HepG2 (cell line): ENCODE data around the gene HSD17B2. TPM values are rescaled to one million over a fixed set of nuclear protein-coding genes. Genes with fewer than 3 reads are reported as not detected.

Experiments
- ATAC-seq: fragments of 200-7000 bp; cut with Tn5 transposase; 3 replicates; pipeline ENCODE4 v1.9.1; 2020; ENCODE audit warnings: mild to moderate bottlenecking, moderate library complexity
- BruUV-seq: library from RNA; stranded (reverse); fragments of 400-500 nt; replicated peaks from 2 replicates; lab custom pipeline; 2021; lab: Mats Ljungman, UMichigan
- CTCF ChIA-PET: fragments of 300-600 bp; formaldehyde crosslinking; extraction: SDS; loops from one replicate; lab custom pipeline; 2021; ENCODE audit warnings: low total read pairs, inconsistent platforms, low intra/inter-chr PET ratio; lab: Yijun Ruan, JAX
- POLR2A ChIA-PET: fragments of 350-600 bp; sonication (Branson Sonifier 250); formaldehyde crosslinking; loops from one replicate; lab custom pipeline; 2020; ENCODE audit warnings: antibody characterized with exemption, inconsistent platforms; lab: Yijun Ruan, JAX
- DNase-seq: peaks from one replicate; pipeline ENCODE4 v3.0.0-alpha.2; 2015; ENCODE audit warnings: low spot score
- FAIRE-seq: peaks from 3 replicates; lab custom pipeline; 2011; peaks lifted over from hg19 to GRCh38; lab: Jason Lieb, UNC
- H2AFZ ChIP-seq: one replicate; pipeline ENCODE4 v1.6.1; 2011; ENCODE audit warnings: low read length, inconsistent platforms
- H3K27ac ChIP-seq: fragments of 300-600 bp; 3 replicates; pipeline ENCODE4 v1.8.0; 2011; ENCODE audit warnings: mixed run types, mild to moderate bottlenecking, mixed read lengths, low read length, inconsistent platforms; ENCODE audit not compliant: insufficient read depth; ENCODE audit errors: extremely low read length
- H3K27me3 ChIP-seq, 2 experiments: fragments of 200-600 bp in 1 of 2; 2 replicates in 1 of 2; 3 replicates in 1 of 2; pipeline versions ENCODE4 v1.6.0 to v1.8.0; 2011; ENCODE audit warnings: low read length in 2 of 2, mild to moderate bottlenecking in 2 of 2, moderate library complexity in 2 of 2, inconsistent platforms in 1 of 2; ENCODE audit not compliant: insufficient read depth in 2 of 2, control insufficient read depth in 1 of 2
- H3K36me3 ChIP-seq, 2 experiments: fragments of 200-600 bp in 1 of 2; replicated peaks in 1 of 2; 2 replicates in 1 of 2; 3 replicates in 1 of 2; pipeline versions ENCODE4 v1.5.1 to v1.8.0; 2011; ENCODE audit warnings: low read length in 2 of 2, inconsistent platforms in 1 of 2; ENCODE audit not compliant: insufficient read depth in 2 of 2, control insufficient read depth in 1 of 2
- H3K4me1 ChIP-seq: 2 replicates; pipeline ENCODE4 v1.5.1; 2012; ENCODE audit warnings: low read length, inconsistent platforms; ENCODE audit not compliant: insufficient read depth
- H3K4me2 ChIP-seq: 2 replicates; pipeline ENCODE4 v1.6.0; 2011; ENCODE audit warnings: low read depth, low read length, inconsistent platforms
- H3K4me3 ChIP-seq, 3 experiments: fragments of 200-600 bp in 1 of 3; sonication (generic), shearing (Covaris generic) in 1 of 3; replicated peaks in 1 of 3; 2 replicates each; pipeline ENCODE4 v1.5.1; 2011 to 2016; ENCODE audit warnings: low read length in 3 of 3, inconsistent platforms in 2 of 3, low read depth in 2 of 3, mild to moderate bottlenecking in 2 of 3, control low read depth in 1 of 3, mixed read lengths in 1 of 3; ENCODE audit not compliant: insufficient read depth in 1 of 3
- H3K79me2 ChIP-seq: one replicate; pipeline ENCODE4 v1.6.1; 2011; ENCODE audit warnings: low read length, inconsistent platforms; ENCODE audit not compliant: insufficient read depth
- H3K9ac ChIP-seq: 2 replicates; pipeline ENCODE4 v1.6.0; 2011; ENCODE audit warnings: mild to moderate bottlenecking, low read depth, low read length, inconsistent platforms; ENCODE audit not compliant: insufficient read depth
- H3K9me3 ChIP-seq: 2 replicates; pipeline ENCODE4 v1.5.1; 2012; ENCODE audit warnings: mild to moderate bottlenecking, low read length
- H4K20me1 ChIP-seq: 2 replicates; pipeline ENCODE4 v1.6.0; 2011; ENCODE audit warnings: inconsistent platforms, mild to moderate bottlenecking, low read length, moderate library complexity; ENCODE audit not compliant: insufficient read depth
- BRD4 ChIP-seq: sonication (generic); formaldehyde crosslinking; IDR thresholded peaks from 2 replicates; pipeline ENCODE4 v1.4.0; 2020; ENCODE audit warnings: missing genetic modification reagents
- GABPA ChIP-seq, 2 experiments: IDR thresholded peaks; 2 replicates each; pipeline ENCODE4 v1.6.1; 2011 to 2016; ENCODE audit warnings: low read depth in 2 of 2, low read length in 1 of 2, missing biosample characterization in 1 of 2, missing genetic modification characterization in 1 of 2
- GABPB1 ChIP-seq: IDR thresholded peaks from 2 replicates; pipeline ENCODE4 v1.6.1; 2016; ENCODE audit warnings: mild to moderate bottlenecking, missing genetic modification reagents, moderate library complexity, missing compliant biosample characterization
- JUNB ChIP-seq: sonication (generic); formaldehyde crosslinking; IDR thresholded peaks from 2 replicates; pipeline ENCODE4 v1.8.0; 2022; ENCODE audit warnings: missing genetic modification reagents, mild to moderate bottlenecking, borderline replicate concordance
- MTF1 ChIP-seq: sonication (generic); formaldehyde crosslinking; IDR thresholded peaks from 2 replicates; pipeline ENCODE4 v1.5.0; 2020; ENCODE audit warnings: missing genetic modification reagents
- ONECUT2 ChIP-seq: sonication (generic); formaldehyde crosslinking; IDR thresholded peaks from 2 replicates; pipeline ENCODE4 v1.4.0; 2020; ENCODE audit warnings: missing genetic modification reagents
- SALL1 ChIP-seq: sonication (generic); formaldehyde crosslinking; IDR thresholded peaks from 2 replicates; pipeline ENCODE4 v1.8.0; 2022; ENCODE audit warnings: mild to moderate bottlenecking, missing genetic modification reagents
- SP5 ChIP-seq: IDR thresholded peaks from 2 replicates; pipeline ENCODE4 v1.6.1; 2016; ENCODE audit warnings: low read depth, borderline replicate concordance
- ZNF235 ChIP-seq: sonication (generic); formaldehyde crosslinking; IDR thresholded peaks from 2 replicates; pipeline ENCODE4 v1.8.1; 2023; ENCODE audit warnings: mild to moderate bottlenecking, missing genetic modification reagents, borderline replicate concordance
- ZNF33B ChIP-seq: sonication (generic); formaldehyde crosslinking; IDR thresholded peaks from 2 replicates; pipeline ENCODE4 v1.5.1; 2020; ENCODE audit warnings: mild to moderate bottlenecking, missing genetic modification reagents
- ZNF550 ChIP-seq: sonication (generic); formaldehyde crosslinking; IDR thresholded peaks from 2 replicates; pipeline ENCODE4 v1.4.0; 2020; ENCODE audit warnings: mild to moderate bottlenecking, missing genetic modification reagents, borderline replicate concordance
- ZNF746 ChIP-seq: sonication (generic); formaldehyde crosslinking; IDR thresholded peaks from 2 replicates; pipeline ENCODE4 v1.8.0; 2022; ENCODE audit warnings: mild to moderate bottlenecking, missing genetic modification reagents
- ZNF790 ChIP-seq: sonication (generic); formaldehyde crosslinking; IDR thresholded peaks from 2 replicates; pipeline ENCODE4 v1.8.0; 2022; ENCODE audit warnings: missing genetic modification reagents, mild to moderate bottlenecking, borderline replicate concordance
- WGBS: methylation state at CpG from one replicate; pipeline ENCODE4 v1.1.6; 2017; ENCODE audit warnings: low lambda C conversion rate; 5-methylcytosine and 5-hydroxymethylcytosine counted together
- in situ Hi-C: cut with HindIII; loops from 2 replicates; pipeline ENCODE4 v1.10.0; 2017; ENCODE audit warnings: low pct_unique_long_range_greater_than_20kb; ENCODE audit not compliant: extremely low pct_ligation_motif_present
- intact Hi-C: fragments of 100-400 bp; cut with micrococcal nuclease; formaldehyde crosslinking; loops from one replicate; pipeline ENCODE4 v1.10.0; 2022; ENCODE audit not compliant: unreplicated experiment
- polyA plus RNA-seq, 8 experiments: library from polyadenylated mRNA; depleted of rRNA in 3 of 8; stranded (reverse) in 7 of 8; unstranded in 1 of 8; fragments of >200 nt; fragmentation: Illumina TruSeq in 4 of 8; extraction: Trizol in 4 of 8; gene quantifications; 2 replicates each; pipeline versions ENCODE4 v1.2.1 to v1.2.3, GENCODE V29; 2011 to 2016; ENCODE audit warnings: low read depth in 4 of 8, missing spikeins in 1 of 8, mixed read lengths in 1 of 8; ENCODE audit not compliant: insufficient read depth in 1 of 8
- total RNA-seq, 5 experiments: library from RNA; depleted of rRNA; stranded (reverse); fragments of >200 nt; fragmentation: Illumina TruSeq; extraction: Trizol; gene quantifications; 2 replicates each; pipeline ENCODE4 v1.2.3, GENCODE V29; 2016; ENCODE audit warnings: low read depth in 1 of 5
- TF ChIP-seq, protein P1 (sequence below): sonication (generic); formaldehyde crosslinking; IDR thresholded peaks from 2 replicates; pipeline ENCODE4 v1.5.0; 2020; ENCODE audit warnings: missing genetic modification reagents
- TF ChIP-seq, protein P2 (sequence below): sonication (generic); formaldehyde crosslinking; IDR thresholded peaks from 2 replicates; pipeline ENCODE4 v1.8.1; 2022; ENCODE audit warnings: low read depth, mild to moderate bottlenecking, missing genetic modification reagents
- TF ChIP-seq, protein P3 (sequence below): sonication (generic); formaldehyde crosslinking; IDR thresholded peaks from 2 replicates; pipeline ENCODE4; 2020; ENCODE audit warnings: missing genetic modification reagents, mild to moderate bottlenecking, borderline replicate concordance
- TF ChIP-seq, protein P4 (sequence below): sonication (generic); formaldehyde crosslinking; IDR thresholded peaks from 2 replicates; pipeline ENCODE4 v1.5.0; 2020; ENCODE audit warnings: missing genetic modification reagents

Gene HSD17B2
- total and polyA plus RNA-seq, 2 of the 13 experiments (the other 11 are each of a cell fraction or from before 2014, with no cell fraction given): 26.3 to 69.3 TPM

DNA sequence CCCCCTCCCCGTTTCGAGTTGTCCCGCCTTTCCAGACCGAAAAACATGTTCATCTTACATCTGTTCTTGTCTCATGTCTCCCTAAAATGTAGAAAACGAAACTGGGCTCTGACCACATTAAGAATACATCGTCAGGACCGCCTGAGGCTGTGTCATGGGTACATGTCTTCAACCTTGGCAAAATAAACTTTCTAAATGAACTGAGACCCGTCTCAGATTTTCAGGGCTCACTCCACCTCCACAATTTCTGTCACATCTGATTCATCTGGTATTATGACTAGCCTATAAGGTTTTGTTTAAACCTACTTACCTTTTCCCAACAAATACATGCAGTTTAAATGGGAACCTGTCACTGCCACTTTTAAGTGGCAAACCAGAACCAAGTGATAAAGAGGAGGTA is 24.4 kb upstream of the HSD17B2 start (continued):
- no peak for TF ChIP-seq JUNB (CRISPR knock-in tag)
- no peak for TF ChIP-seq ZNF746 (CRISPR knock-in tag)
- TF ChIP-seq ONECUT2 (CRISPR knock-in tag): no peak
- no peak for TF ChIP-seq ZNF33B
- TF ChIP-seq, protein P1, sequence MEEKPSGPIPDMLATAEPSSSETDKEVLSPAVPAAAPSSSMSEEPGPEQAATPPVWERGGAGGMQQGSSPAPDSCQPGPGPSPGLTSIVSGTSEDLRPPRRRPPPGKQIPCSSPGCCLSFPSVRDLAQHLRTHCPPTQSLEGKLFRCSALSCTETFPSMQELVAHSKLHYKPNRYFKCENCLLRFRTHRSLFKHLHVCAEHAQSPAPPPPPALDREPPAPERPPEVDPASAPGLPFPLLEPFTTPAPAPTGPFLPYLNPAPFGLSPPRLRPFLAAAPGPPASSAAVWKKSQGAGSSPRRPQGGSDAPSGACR: no peak

DNA sequence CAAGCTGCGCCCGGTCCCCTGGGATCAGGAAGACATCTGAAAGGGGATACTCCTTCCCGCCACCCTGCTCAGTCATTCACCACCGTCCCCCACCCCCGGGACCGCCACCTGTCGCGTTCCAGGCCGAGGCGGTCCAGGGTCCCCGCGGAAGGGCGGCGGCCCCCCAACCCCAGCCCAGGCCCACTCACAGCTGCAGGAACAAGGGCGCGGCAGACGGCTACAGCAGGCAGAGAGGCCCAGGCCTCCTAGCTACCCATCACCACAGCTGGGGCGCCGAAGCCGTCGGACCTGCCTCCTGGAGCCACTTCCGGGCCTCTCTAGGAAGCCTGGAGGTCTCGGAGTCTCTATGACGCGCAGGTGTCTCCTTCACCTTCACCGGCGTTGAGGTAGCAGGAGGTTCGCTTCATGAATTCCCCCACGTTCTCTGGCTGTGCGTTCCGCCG is 23.8 kb upstream of the HSD17B2 start, which contains the start of gene SDR42E1:
Gene SDR42E1 (minus strand): TSS at position 272 of the 443 bp plus-strand sequence. CDS start 10,612 bp downstream, outside the sequence.
- no peak within 1 kb of the TSS for H2AFZ ChIP-seq
- POLR2A ChIA-PET: no interaction called here
- H3K4me2 ChIP-seq: no peak within 1 kb of the TSS
- TF ChIP-seq, protein P2, sequence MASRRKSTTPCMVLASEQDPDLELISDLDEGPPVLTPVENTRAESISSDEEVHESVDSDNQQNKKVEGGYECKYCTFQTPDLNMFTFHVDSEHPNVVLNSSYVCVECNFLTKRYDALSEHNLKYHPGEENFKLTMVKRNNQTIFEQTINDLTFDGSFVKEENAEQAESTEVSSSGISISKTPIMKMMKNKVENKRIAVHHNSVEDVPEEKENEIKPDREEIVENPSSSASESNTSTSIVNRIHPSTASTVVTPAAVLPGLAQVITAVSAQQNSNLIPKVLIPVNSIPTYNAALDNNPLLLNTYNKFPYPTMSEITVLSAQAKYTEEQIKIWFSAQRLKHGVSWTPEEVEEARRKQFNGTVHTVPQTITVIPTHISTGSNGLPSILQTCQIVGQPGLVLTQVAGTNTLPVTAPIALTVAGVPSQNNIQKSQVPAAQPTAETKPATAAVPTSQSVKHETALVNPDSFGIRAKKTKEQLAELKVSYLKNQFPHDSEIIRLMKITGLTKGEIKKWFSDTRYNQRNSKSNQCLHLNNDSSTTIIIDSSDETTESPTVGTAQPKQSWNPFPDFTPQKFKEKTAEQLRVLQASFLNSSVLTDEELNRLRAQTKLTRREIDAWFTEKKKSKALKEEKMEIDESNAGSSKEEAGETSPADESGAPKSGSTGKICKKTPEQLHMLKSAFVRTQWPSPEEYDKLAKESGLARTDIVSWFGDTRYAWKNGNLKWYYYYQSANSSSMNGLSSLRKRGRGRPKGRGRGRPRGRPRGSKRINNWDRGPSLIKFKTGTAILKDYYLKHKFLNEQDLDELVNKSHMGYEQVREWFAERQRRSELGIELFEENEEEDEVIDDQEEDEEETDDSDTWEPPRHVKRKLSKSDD (CRISPR knock-in tag): no peak
- TF ChIP-seq BRD4 (CRISPR knock-in tag): no peak
- no peak for TF ChIP-seq GABPA (IDR thresholded peaks at IDR 0.05; ENCODE audit: low read depth, low read length)
- 0 out of 2 replicates have a peak, but pooled peaks have one; percentile 19 for TF ChIP-seq GABPA (CRISPR knock-in tag; IDR thresholded peaks at IDR 0.05; ENCODE audit: low read depth)
- TF ChIP-seq SALL1 (CRISPR knock-in tag): no peak
- no peak for TF ChIP-seq ZNF790
- TF ChIP-seq, protein P3, sequence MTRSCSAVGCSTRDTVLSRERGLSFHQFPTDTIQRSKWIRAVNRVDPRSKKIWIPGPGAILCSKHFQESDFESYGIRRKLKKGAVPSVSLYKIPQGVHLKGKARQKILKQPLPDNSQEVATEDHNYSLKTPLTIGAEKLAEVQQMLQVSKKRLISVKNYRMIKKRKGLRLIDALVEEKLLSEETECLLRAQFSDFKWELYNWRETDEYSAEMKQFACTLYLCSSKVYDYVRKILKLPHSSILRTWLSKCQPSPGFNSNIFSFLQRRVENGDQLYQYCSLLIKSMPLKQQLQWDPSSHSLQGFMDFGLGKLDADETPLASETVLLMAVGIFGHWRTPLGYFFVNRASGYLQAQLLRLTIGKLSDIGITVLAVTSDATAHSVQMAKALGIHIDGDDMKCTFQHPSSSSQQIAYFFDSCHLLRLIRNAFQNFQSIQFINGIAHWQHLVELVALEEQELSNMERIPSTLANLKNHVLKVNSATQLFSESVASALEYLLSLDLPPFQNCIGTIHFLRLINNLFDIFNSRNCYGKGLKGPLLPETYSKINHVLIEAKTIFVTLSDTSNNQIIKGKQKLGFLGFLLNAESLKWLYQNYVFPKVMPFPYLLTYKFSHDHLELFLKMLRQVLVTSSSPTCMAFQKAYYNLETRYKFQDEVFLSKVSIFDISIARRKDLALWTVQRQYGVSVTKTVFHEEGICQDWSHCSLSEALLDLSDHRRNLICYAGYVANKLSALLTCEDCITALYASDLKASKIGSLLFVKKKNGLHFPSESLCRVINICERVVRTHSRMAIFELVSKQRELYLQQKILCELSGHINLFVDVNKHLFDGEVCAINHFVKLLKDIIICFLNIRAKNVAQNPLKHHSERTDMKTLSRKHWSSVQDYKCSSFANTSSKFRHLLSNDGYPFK (CRISPR knock-in tag): no peak
- no peak for TF ChIP-seq MTF1
- peak; percentile 43 for TF ChIP-seq GABPB1 (CRISPR knock-in tag)
- no peak for TF ChIP-seq ZNF235
- TF ChIP-seq, protein P4, sequence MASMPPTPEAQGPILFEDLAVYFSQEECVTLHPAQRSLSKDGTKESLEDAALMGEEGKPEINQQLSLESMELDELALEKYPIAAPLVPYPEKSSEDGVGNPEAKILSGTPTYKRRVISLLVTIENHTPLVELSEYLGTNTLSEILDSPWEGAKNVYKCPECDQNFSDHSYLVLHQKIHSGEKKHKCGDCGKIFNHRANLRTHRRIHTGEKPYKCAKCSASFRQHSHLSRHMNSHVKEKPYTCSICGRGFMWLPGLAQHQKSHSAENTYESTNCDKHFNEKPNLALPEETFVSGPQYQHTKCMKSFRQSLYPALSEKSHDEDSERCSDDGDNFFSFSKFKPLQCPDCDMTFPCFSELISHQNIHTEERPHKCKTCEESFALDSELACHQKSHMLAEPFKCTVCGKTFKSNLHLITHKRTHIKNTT (CRISPR knock-in tag): no peak
- TF ChIP-seq SP5 (CRISPR knock-in tag): no peak
- TF ChIP-seq ZNF550: no peak

More for the DNA sequence above, 23.8 kb upstream of the HSD17B2 start, which contains the start of gene SDR42E1:
- no peak for ATAC-seq
- no peak for FAIRE-seq
- whole genome bisulfite sequencing: 63% methylated on average over 17 of the region's 32 CpGs
- no peak within 1 kb of the TSS for H3K4me3 ChIP-seq
- in situ Hi-C loops: no loop called here
- DNase-seq: no peak
- H3K9ac ChIP-seq: no peak within 1 kb of the TSS
- H3K4me1 ChIP-seq: no peaks in the 10 kb centered on the region; the same call in 1 of the 2 replicates
- no peak within 1 kb of the TSS for H3K27ac ChIP-seq
- CTCF ChIA-PET: no interaction called here
- H3K36me3 ChIP-seq: no peaks in the 10 kb centered on the region
- no peaks in the 10 kb centered on the region for H3K79me2 ChIP-seq
- intact Hi-C loops: no loop called here
- no TSS peak for BruUV-seq
- no peaks in the 10 kb centered on the region for H4K20me1 ChIP-seq
- H3K9me3 ChIP-seq: peaks cover 36% of the 10 kb centered on the region
- peaks cover 0 to 6% of the 10 kb centered on the region in 2 experiments; a peak in 2 of 5 replicates for H3K27me3 ChIP-seq
